Measurements from ENCODE around the gene KCTD15. TPM values are rescaled to one million over a fixed set of nuclear protein-coding genes. Genes with fewer than 3 reads are reported as not detected.
A peak's percentile ranks its signal among the peaks of the same experiment; 100 is the strongest.

Gene KCTD15
- total and polyA plus RNA-seq, 3 experiments from 2014 or later = 0.28 to 4.1 (median 3.6) TPM

GRCh38 chr19:33808399-33808798 lies 11.7 kb downstream of the KCTD15 start:
- no peaks in the 10 kb centered on the region for H3K36me3 ChIP-seq (ENCODE audit: insufficient read depth, low read length)
- Mint-ChIP-seq H3K36me3 (no peaks in the 10 kb centered on the region), H3K27ac (peak overlapping the region in 2 of 8 donors; percentile 9 to 39), H3K4me1 (peaks cover 4 to 7% (median 7%) of the 10 kb centered on the region in 3 donors), H3K4me3 (no peak overlapping the region), H3K9me3 (no peaks in the 10 kb centered on the region), H3K27me3 (no peaks in the 10 kb centered on the region)
- H3K4me3 ChIP-seq (ENCODE audit: low read length) = no peak overlapping the region
- ChIA-PET CTCF (no interaction called here), POLR2A (interaction anchor here (0.5 kb wide), 1 partner anchor 32 kb away, joined by 3 read pairs; no protein-coding TSS in a partner anchor)
- DNase-seq = no peak
- no peaks in the 10 kb centered on the region for H3K4me1 ChIP-seq (ENCODE audit: insufficient read depth, low read length)
- no peaks in the 10 kb centered on the region for H3K27me3 ChIP-seq (ENCODE audit: insufficient read depth, low read length, poor library complexity, severe bottlenecking)
- H3K27ac ChIP-seq (ENCODE audit: low read depth, low read length) = no peak overlapping the region
- H3K9me3 ChIP-seq (ENCODE audit: low read length) = no peaks in the 10 kb centered on the region

GRCh38 chr19:33809960-33810359 lies 13.3 kb downstream of the KCTD15 start:
- Mint-ChIP-seq H3K27me3 (peaks cover 1 to 3% of the 10 kb centered on the region in 2 donors), H3K9me3 (no peaks in the 10 kb centered on the region), H3K36me3 (no peaks in the 10 kb centered on the region), H3K4me3 (no peak overlapping the region), H3K4me1 (peaks cover 4 to 7% (median 7%) of the 10 kb centered on the region in 3 donors), H3K27ac (no peak overlapping the region)
- H3K27ac ChIP-seq (ENCODE audit: low read depth, low read length) = no peak overlapping the region
- no peaks in the 10 kb centered on the region for H3K36me3 ChIP-seq (ENCODE audit: insufficient read depth, low read length)
- H3K4me3 ChIP-seq (ENCODE audit: low read length) = no peak overlapping the region
- ChIA-PET POLR2A (no interaction called here), CTCF (interaction anchor here (1.5 kb wide), 1 partner anchor 31 kb away, joined by 4 read pairs; no protein-coding TSS in a partner anchor)
- H3K4me1 ChIP-seq (ENCODE audit: insufficient read depth, low read length) = no peaks in the 10 kb centered on the region
- H3K27me3 ChIP-seq (ENCODE audit: insufficient read depth, low read length, poor library complexity, severe bottlenecking) = no peaks in the 10 kb centered on the region
- no peak for DNase-seq
- no peaks in the 10 kb centered on the region for H3K9me3 ChIP-seq (ENCODE audit: low read length)

- H3K27ac ChIP-seq (ENCODE audit: low read depth, low read length) = no peak overlapping the region
- no peaks in the 10 kb centered on the region for H3K27me3 ChIP-seq (ENCODE audit: insufficient read depth, low read length, poor library complexity, severe bottlenecking)
- H3K9me3 ChIP-seq (ENCODE audit: low read length) = no peaks in the 10 kb centered on the region
- ChIA-PET POLR2A (no interaction called here), CTCF (interaction anchor here (1.5 kb wide), 1 partner anchor 32 kb away, joined by 4 read pairs; no protein-coding TSS in a partner anchor)
- Mint-ChIP-seq H3K27me3 (peaks cover 1 to 5% of the 10 kb centered on the region in 2 donors), H3K4me3 (no peak overlapping the region), H3K9me3 (no peaks in the 10 kb centered on the region), H3K36me3 (no peaks in the 10 kb centered on the region), H3K27ac (no peak overlapping the region), H3K4me1 (peaks cover 4 to 7% (median 7%) of the 10 kb centered on the region in 3 donors)
- H3K36me3 ChIP-seq (ENCODE audit: insufficient read depth, low read length) = no peaks in the 10 kb centered on the region
- H3K4me3 ChIP-seq (ENCODE audit: low read length) = no peak overlapping the region
- no peak for DNase-seq
- no peaks in the 10 kb centered on the region for H3K4me1 ChIP-seq (ENCODE audit: insufficient read depth, low read length)
Observed at GRCh38 chr19:33810821-33811220, 14.2 kb downstream of the KCTD15 start.

GRCh38 chr19:33811246-33811645 lies 14.6 kb downstream of the KCTD15 start:
- CTCF ChIA-PET = interaction anchor here (1.5 kb wide), 1 partner anchor 33 kb away, joined by 4 read pairs; no protein-coding TSS in a partner anchor
- Histone ChIP-seq H3K4me1 (ENCODE audit: insufficient read depth, low read length) (no peaks in the 10 kb centered on the region), H3K27ac (ENCODE audit: low read depth, low read length) (no peak overlapping the region), H3K27me3 (ENCODE audit: insufficient read depth, low read length, poor library complexity, severe bottlenecking) (no peaks in the 10 kb centered on the region), H3K4me3 (ENCODE audit: low read length) (no peak overlapping the region), H3K9me3 (ENCODE audit: low read length) (no peaks in the 10 kb centered on the region), H3K36me3 (ENCODE audit: insufficient read depth, low read length) (no peaks in the 10 kb centered on the region)
- no peak for DNase-seq
- POLR2A ChIA-PET = no interaction called here
- Mint-ChIP-seq H3K27ac (no peak overlapping the region), H3K9me3 (no peaks in the 10 kb centered on the region), H3K4me1 (peaks cover under 1 to 3% (median 3%) of the 10 kb centered on the region in 3 donors), H3K4me3 (no peak overlapping the region), H3K27me3 (peaks cover 1 to 6% of the 10 kb centered on the region in 2 donors), H3K36me3 (no peaks in the 10 kb centered on the region)

- Mint-ChIP-seq H3K9me3 (no peaks in the 10 kb centered on the region), H3K4me1 (no peaks in the 10 kb centered on the region), H3K27ac (no peak overlapping the region), H3K36me3 (no peaks in the 10 kb centered on the region), H3K27me3 (peaks cover 1 to 6% of the 10 kb centered on the region in 2 donors), H3K4me3 (no peak overlapping the region)
- H3K36me3 ChIP-seq (ENCODE audit: insufficient read depth, low read length) = no peaks in the 10 kb centered on the region
- no peaks in the 10 kb centered on the region for H3K4me1 ChIP-seq (ENCODE audit: insufficient read depth, low read length)
- H3K4me3 ChIP-seq (ENCODE audit: low read length) = no peak overlapping the region
- ChIA-PET CTCF (interaction anchor here (1.5 kb wide), 1 partner anchor 33 kb away, joined by 4 read pairs; no protein-coding TSS in a partner anchor), POLR2A (no interaction called here)
- no peak overlapping the region for H3K27ac ChIP-seq (ENCODE audit: low read depth, low read length)
- DNase-seq = no peak
- H3K27me3 ChIP-seq (ENCODE audit: insufficient read depth, low read length, poor library complexity, severe bottlenecking) = no peaks in the 10 kb centered on the region
- H3K9me3 ChIP-seq (ENCODE audit: low read length) = no peaks in the 10 kb centered on the region
Observed at GRCh38 chr19:33811736-33812387, 15.2 kb downstream of the KCTD15 start.

GRCh38 chr19:33812388-33813330 lies 16.0 kb downstream of the KCTD15 start:
- no peaks in the 10 kb centered on the region for H3K4me1 ChIP-seq (ENCODE audit: insufficient read depth, low read length)
- Mint-ChIP-seq H3K36me3 (no peaks in the 10 kb centered on the region), H3K27ac (no peak overlapping the region), H3K27me3 (peaks cover 6% of the 10 kb centered on the region in 2 donors), H3K9me3 (no peaks in the 10 kb centered on the region), H3K4me3 (no peak overlapping the region), H3K4me1 (no peaks in the 10 kb centered on the region)
- ChIA-PET POLR2A (no interaction called here), CTCF (no interaction called here)
- no peak overlapping the region for H3K27ac ChIP-seq (ENCODE audit: low read depth, low read length)
- H3K36me3 ChIP-seq (ENCODE audit: insufficient read depth, low read length) = no peaks in the 10 kb centered on the region
- H3K27me3 ChIP-seq (ENCODE audit: insufficient read depth, low read length, poor library complexity, severe bottlenecking) = no peaks in the 10 kb centered on the region
- H3K9me3 ChIP-seq (ENCODE audit: low read length) = no peaks in the 10 kb centered on the region
- DNase-seq = no peak
- no peak overlapping the region for H3K4me3 ChIP-seq (ENCODE audit: low read length)

DNA sequence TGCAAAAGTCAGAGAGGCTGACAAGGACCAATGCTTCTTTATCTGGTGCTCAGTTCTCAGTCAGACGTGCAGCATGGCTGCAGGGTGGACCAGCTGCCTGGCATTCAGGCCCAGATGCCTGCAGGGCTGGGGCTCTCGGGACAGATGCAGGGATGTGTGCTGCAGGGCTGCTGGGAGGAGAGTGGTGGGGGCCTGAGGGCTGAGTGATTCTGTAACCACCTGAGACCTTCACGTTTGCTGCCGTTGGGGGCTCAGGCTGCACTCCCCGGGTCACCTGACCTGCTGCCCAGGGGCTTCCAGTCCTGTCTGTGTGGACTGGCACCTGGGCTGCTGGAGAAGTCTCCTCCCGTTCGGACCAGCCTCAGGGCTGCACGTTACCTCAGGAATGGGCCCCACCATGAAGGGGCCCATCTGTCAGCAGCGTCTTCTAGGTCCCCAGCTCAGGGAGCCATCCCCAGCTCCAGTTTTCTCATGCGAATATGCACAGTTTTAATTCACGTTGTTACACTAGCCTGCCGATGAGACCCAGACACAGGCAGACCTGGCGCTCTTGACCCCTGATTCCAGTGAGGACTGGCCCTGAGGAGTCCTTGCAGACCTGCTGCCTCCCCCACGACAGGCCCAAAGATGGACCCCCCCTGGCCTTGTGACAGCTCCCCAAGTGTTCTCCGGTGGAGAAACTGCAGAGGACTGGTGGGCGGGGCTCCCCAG lies 16.9 kb downstream of the KCTD15 start:
- ChIA-PET CTCF (no interaction called here), POLR2A (no interaction called here)
- Mint-ChIP-seq H3K36me3 (no peaks in the 10 kb centered on the region), H3K27me3 (peaks cover 7 to 9% of the 10 kb centered on the region in 2 donors), H3K4me1 (peaks cover 0 to under 1% (median under 1%) of the 10 kb centered on the region in 3 donors), H3K27ac (peak overlapping the region in 1 of 8 donors; percentile 41), H3K4me3 (no peak overlapping the region), H3K9me3 (no peaks in the 10 kb centered on the region)
- DNase-seq = no peak
- Histone ChIP-seq H3K36me3 (ENCODE audit: insufficient read depth, low read length) (no peaks in the 10 kb centered on the region), H3K27ac (ENCODE audit: low read depth, low read length) (no peak overlapping the region), H3K27me3 (ENCODE audit: insufficient read depth, low read length, poor library complexity, severe bottlenecking) (no peaks in the 10 kb centered on the region), H3K4me1 (ENCODE audit: insufficient read depth, low read length) (no peaks in the 10 kb centered on the region), H3K9me3 (ENCODE audit: low read length) (no peaks in the 10 kb centered on the region), H3K4me3 (ENCODE audit: low read length) (no peak overlapping the region)
